GM12878 (cell line): ENCODE results near the gene HMX2. TPM values are rescaled to one million over a fixed set of nuclear protein-coding genes. Genes with fewer than 3 reads are reported as not detected.
"Not testable (repeated sequence)": the region's sequence is repeated elsewhere in the genome, so short reads cannot be mapped to it uniquely, and the experiment has no call there.

Experiments used
- ATAC-seq: fragments of 200-7000 bp; cut with Tn5 transposase; 3 replicates; pipeline ENCODE4 v1.9.1; 2020; ENCODE audit warnings: mild to moderate bottlenecking, moderate library complexity
- BruUV-seq: library from RNA; stranded (reverse); fragments of 400-500 nt; replicated peaks from 2 replicates; lab custom pipeline; 2021; lab: Mats Ljungman, UMichigan
- CTCF ChIA-PET: fragments of 300-600 bp; sonication (Branson Sonifier 250); formaldehyde crosslinking; extraction: SDS; loops from one replicate; lab custom pipeline; 2021; ENCODE audit warnings: inconsistent platforms; lab: Yijun Ruan, JAX
- POLR2A ChIA-PET: fragments of 350-600 bp; formaldehyde crosslinking; extraction: SDS; loops from one replicate; lab custom pipeline; 2021; ENCODE audit warnings: inconsistent platforms; lab: Charles Lee
- RAD21 ChIA-PET: fragments of 300-600 bp; sonication (Branson Sonifier 250); formaldehyde crosslinking; loops from one replicate; lab custom pipeline; 2023; ENCODE audit warnings: antibody characterized with exemption; ENCODE audit not compliant: unreplicated experiment; lab: Charles Lee
- SMC1A ChIA-PET: fragments of 300-600 bp; sonication (Branson Sonifier 250); formaldehyde crosslinking; loops from one replicate; lab custom pipeline; 2023; ENCODE audit not compliant: unreplicated experiment, uncharacterized antibody; lab: Charles Lee
- DNase-seq: peaks from one replicate; pipeline ENCODE4 v3.0.0-alpha.2; 2011; ENCODE audit warnings: low read depth, low spot score
- FAIRE-seq: peaks from 3 replicates; lab custom pipeline; 2011; peaks lifted over from hg19 to GRCh38; lab: Jason Lieb, UNC
- H2AFZ ChIP-seq: 2 replicates; pipeline ENCODE4 v1.6.0; 2011; ENCODE audit warnings: low read depth, low read length, control low read depth; ENCODE audit not compliant: control insufficient read depth
- H3K27ac ChIP-seq: 2 replicates; pipeline ENCODE4 v1.5.1; 2011; ENCODE audit warnings: control low read depth; ENCODE audit not compliant: control insufficient read depth, insufficient read depth
- H3K27me3 ChIP-seq, 2 experiments: replicated peaks in 1 of 2; 2 replicates each; pipeline versions ENCODE4 v1.6.0 to v1.6.1; 2011; ENCODE audit warnings: low read length in 1 of 2; ENCODE audit not compliant: control insufficient read depth in 2 of 2, insufficient read depth in 2 of 2
- H3K36me3 ChIP-seq, 2 experiments: 2 replicates each; pipeline ENCODE4 v1.5.1; 2011; ENCODE audit warnings: low read length in 1 of 2; ENCODE audit not compliant: control insufficient read depth in 2 of 2, insufficient read depth in 2 of 2
- H3K4me1 ChIP-seq: 2 replicates; pipeline ENCODE4 v1.6.1; 2011; ENCODE audit warnings: mild to moderate bottlenecking, low read length, moderate library complexity, mixed read lengths; ENCODE audit not compliant: control insufficient read depth, insufficient read depth
- H3K4me2 ChIP-seq: 2 replicates; pipeline ENCODE4 v1.6.0; 2011; ENCODE audit warnings: control low read depth; ENCODE audit not compliant: control insufficient read depth, insufficient read depth
- H3K4me3 ChIP-seq: fragments of 200-600 bp; sonication (generic); 2 replicates; pipeline ENCODE4 v1.5.1; 2016
- H3K79me2 ChIP-seq: 2 replicates; pipeline ENCODE4 v1.6.0; 2011; ENCODE audit warnings: low read length; ENCODE audit not compliant: control insufficient read depth, insufficient read depth
- H3K9ac ChIP-seq: 2 replicates; pipeline ENCODE4 v1.8.0; 2011; ENCODE audit warnings: low read length, control low read depth, mixed read lengths; ENCODE audit not compliant: control insufficient read depth, insufficient read depth
- H3K9me3 ChIP-seq: replicated peaks from 3 replicates; pipeline ENCODE4 v1.5.1; 2011; ENCODE audit warnings: mild to moderate bottlenecking, low read length; ENCODE audit not compliant: control insufficient read depth, insufficient read depth
- H4K20me1 ChIP-seq: 2 replicates; pipeline ENCODE4 v1.6.0; 2011; ENCODE audit not compliant: control insufficient read depth, insufficient read depth
- CREM ChIP-seq: IDR thresholded peaks from 2 replicates; pipeline ENCODE4 v1.6.1; 2014; ENCODE audit warnings: antibody characterized with exemption, low read depth
- IRF4 ChIP-seq: IDR thresholded peaks from 2 replicates; pipeline ENCODE4 v1.6.1; 2011; ENCODE audit warnings: low read depth, low read length
- RELA ChIP-seq: fragments of 450-650 bp; IDR thresholded peaks from 2 replicates; pipeline ENCODE4 v1.8.0; 2014; ENCODE audit warnings: borderline replicate concordance; ENCODE audit not compliant: partially characterized antibody
- WGBS: methylation state at CpG from one replicate; pipeline ENCODE4 v1.1.6; 2016; ENCODE audit warnings: low lambda C conversion rate; ENCODE audit not compliant: insufficient replicate concordance, insufficient coverage; ENCODE audit errors: missing lambda C conversion rate; 5-methylcytosine and 5-hydroxymethylcytosine counted together
- in situ Hi-C: fragments of 300-500 bp; cut with MboI; formaldehyde crosslinking; loops from 9 replicates; pipeline ENCODE4 v1.14.3; 2018; ENCODE audit warnings: mixed read lengths
- intact Hi-C: fragments of 100-400 bp; cut with micrococcal nuclease; formaldehyde crosslinking; loops from one replicate; pipeline ENCODE4 v1.14.2; 2022; ENCODE audit not compliant: unreplicated experiment
- polyA plus RNA-seq, 11 experiments: library from polyadenylated mRNA; depleted of rRNA in 4 of 11; unstranded in 6 of 11; stranded (reverse) in 5 of 11; fragments of >200 nt; fragmentation: Nextera tagmentation in 4 of 11; fragmentation: Illumina TruSeq in 1 of 11; extraction: Ambion mirVana in 4 of 11; extraction: Trizol in 1 of 11; gene quantifications; 1 replicate in 1 of 11; 2 replicates in 10 of 11; pipeline versions ENCODE4 v1.2.1 to v1.2.3, GENCODE V29; 2011 to 2016; ENCODE audit warnings: inconsistent platforms in 2 of 11, missing spikeins in 2 of 11, low read depth in 1 of 11
- total RNA-seq, 4 experiments: library from RNA; depleted of rRNA in 3 of 4; stranded (reverse); fragments of >200 nt in 3 of 4; fragmentation: Illumina TruSeq in 1 of 4; extraction: Trizol in 1 of 4; gene quantifications; 2 replicates each; pipeline versions ENCODE4 v1.2.1 to v1.2.3, GENCODE V29; 2013 to 2021
- TF ChIP-seq, protein P1 (sequence below): IDR thresholded peaks from 2 replicates; pipeline ENCODE4 v1.6.1; 2012; ENCODE audit warnings: low read length, inconsistent platforms
- TF ChIP-seq, protein P2 (sequence below): fragments of 150-350 bp; IDR thresholded peaks from 2 replicates; pipeline ENCODE4 v1.6.1; 2016; ENCODE audit warnings: low read depth, low read length
- TF ChIP-seq, protein P3 (sequence below): fragments of 450-650 bp; IDR thresholded peaks from 2 replicates; pipeline ENCODE4 v1.6.1; 2018; ENCODE audit warnings: mild to moderate bottlenecking, low read depth, moderate library complexity; ENCODE audit not compliant: partially characterized antibody

The HMX2 gene
- total and polyA plus RNA-seq, 10 of the 15 experiments (the other 5 are each of a cell fraction or from before 2014, with no cell fraction given): 1.4 to 31.3 (median 16.8) TPM; not detected in 1

DNA sequence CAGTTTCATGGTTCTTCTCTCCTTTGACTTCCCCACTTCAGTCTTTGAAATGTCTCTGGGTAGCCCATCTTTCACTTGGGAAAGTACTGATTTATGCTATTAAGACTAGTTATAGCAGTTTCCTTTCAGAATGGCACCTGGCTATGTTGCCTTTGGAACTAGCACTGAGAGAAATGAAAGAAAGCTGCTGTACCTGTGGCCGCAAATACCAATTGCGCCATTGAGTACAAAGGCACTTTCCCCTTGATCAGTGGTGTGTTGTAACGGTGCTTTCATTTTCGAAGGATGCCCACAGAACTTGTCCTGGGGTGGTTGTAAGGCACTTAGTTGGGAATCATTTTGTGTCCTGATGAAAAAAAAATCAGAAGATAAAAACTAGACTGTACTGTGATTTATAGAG lies 23.0 kb downstream of the HMX2 start (continued):
- TF ChIP-seq, protein P1, sequence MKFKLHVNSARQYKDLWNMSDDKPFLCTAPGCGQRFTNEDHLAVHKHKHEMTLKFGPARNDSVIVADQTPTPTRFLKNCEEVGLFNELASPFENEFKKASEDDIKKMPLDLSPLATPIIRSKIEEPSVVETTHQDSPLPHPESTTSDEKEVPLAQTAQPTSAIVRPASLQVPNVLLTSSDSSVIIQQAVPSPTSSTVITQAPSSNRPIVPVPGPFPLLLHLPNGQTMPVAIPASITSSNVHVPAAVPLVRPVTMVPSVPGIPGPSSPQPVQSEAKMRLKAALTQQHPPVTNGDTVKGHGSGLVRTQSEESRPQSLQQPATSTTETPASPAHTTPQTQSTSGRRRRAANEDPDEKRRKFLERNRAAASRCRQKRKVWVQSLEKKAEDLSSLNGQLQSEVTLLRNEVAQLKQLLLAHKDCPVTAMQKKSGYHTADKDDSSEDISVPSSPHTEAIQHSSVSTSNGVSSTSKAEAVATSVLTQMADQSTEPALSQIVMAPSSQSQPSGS: no peak
- TF ChIP-seq CREM (no peak), IRF4 (no peak), RELA (no peak)
- TF ChIP-seq, protein P2, sequence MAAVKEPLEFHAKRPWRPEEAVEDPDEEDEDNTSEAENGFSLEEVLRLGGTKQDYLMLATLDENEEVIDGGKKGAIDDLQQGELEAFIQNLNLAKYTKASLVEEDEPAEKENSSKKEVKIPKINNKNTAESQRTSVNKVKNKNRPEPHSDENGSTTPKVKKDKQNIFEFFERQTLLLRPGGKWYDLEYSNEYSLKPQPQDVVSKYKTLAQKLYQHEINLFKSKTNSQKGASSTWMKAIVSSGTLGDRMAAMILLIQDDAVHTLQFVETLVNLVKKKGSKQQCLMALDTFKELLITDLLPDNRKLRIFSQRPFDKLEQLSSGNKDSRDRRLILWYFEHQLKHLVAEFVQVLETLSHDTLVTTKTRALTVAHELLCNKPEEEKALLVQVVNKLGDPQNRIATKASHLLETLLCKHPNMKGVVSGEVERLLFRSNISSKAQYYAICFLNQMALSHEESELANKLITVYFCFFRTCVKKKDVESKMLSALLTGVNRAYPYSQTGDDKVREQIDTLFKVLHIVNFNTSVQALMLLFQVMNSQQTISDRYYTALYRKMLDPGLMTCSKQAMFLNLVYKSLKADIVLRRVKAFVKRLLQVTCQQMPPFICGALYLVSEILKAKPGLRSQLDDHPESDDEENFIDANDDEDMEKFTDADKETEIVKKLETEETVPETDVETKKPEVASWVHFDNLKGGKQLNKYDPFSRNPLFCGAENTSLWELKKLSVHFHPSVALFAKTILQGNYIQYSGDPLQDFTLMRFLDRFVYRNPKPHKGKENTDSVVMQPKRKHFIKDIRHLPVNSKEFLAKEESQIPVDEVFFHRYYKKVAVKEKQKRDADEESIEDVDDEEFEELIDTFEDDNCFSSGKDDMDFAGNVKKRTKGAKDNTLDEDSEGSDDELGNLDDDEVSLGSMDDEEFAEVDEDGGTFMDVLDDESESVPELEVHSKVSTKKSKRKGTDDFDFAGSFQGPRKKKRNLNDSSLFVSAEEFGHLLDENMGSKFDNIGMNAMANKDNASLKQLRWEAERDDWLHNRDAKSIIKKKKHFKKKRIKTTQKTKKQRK: no peak
- TF ChIP-seq, protein P3, sequence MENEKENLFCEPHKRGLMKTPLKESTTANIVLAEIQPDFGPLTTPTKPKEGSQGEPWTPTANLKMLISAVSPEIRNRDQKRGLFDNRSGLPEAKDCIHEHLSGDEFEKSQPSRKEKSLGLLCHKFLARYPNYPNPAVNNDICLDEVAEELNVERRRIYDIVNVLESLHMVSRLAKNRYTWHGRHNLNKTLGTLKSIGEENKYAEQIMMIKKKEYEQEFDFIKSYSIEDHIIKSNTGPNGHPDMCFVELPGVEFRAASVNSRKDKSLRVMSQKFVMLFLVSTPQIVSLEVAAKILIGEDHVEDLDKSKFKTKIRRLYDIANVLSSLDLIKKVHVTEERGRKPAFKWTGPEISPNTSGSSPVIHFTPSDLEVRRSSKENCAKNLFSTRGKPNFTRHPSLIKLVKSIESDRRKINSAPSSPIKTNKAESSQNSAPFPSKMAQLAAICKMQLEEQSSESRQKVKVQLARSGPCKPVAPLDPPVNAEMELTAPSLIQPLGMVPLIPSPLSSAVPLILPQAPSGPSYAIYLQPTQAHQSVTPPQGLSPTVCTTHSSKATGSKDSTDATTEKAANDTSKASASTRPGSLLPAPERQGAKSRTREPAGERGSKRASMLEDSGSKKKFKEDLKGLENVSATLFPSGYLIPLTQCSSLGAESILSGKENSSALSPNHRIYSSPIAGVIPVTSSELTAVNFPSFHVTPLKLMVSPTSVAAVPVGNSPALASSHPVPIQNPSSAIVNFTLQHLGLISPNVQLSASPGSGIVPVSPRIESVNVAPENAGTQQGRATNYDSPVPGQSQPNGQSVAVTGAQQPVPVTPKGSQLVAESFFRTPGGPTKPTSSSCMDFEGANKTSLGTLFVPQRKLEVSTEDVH: no peak
- TF ChIP-seq, all 136 proteins: peak for 0

DNA sequence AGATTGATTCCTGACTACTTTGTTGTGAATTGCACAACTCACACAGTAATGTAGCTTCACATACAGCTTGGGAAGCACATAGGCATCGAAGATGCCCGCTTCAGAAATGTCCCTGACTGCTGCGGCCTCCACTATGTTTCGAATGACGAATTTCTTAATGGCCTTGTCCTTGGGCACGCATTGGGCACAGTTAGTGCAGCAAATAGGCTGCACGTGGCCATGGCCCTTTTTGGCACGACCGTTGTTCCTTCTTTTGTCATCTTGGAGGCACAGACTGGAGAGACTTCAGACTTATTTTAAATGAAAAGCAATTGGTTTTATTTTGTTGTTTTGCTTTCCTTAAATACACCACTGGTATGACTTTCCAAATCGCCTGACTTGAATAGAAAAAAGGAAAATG lies 23.7 kb downstream of the HMX2 start:
- over 99% methylated on average over 10 of the region's 10 CpGs for WGBS
- FAIRE-seq, H3K4me2 ChIP-seq, H3K4me1 ChIP-seq, H3K27me3 ChIP-seq, BruUV-seq, POLR2A ChIA-PET, intact Hi-C loops, H3K4me3 ChIP-seq, H3K9me3 ChIP-seq, RAD21 ChIA-PET, DNase-seq, H3K79me2 ChIP-seq, H3K9ac ChIP-seq, in situ Hi-C loops, H3K27ac ChIP-seq, H4K20me1 ChIP-seq, ATAC-seq, H2AFZ ChIP-seq: not testable (repeated sequence)
- H3K36me3 ChIP-seq: peaks cover 7 to 44% of the 10 kb centered on the region in 2 experiments
- ChIA-PET SMC1A (interaction anchor here (0.6 to 1.4 kb wide), 3 partner anchors 14 to 89 kb away, joined by 3 to 7 read pairs (median 3); no protein-coding TSS in a partner anchor), CTCF (interaction anchor here (2.9 kb wide), 1 partner anchor 9 kb away, joined by 8 read pairs; no protein-coding TSS in a partner anchor)
